ENCODE data around the gene C16orf92. TPM values are rescaled to one million over a fixed set of nuclear protein-coding genes. Genes with fewer than 3 reads are reported as not detected.

The C16orf92 gene
- total and polyA plus RNA-seq, 2 of the 13 experiments (the other 11 are each of a cell fraction or from before 2014, with no cell fraction given), result not detected

GRCh38 chr16:30024451-30024850 is 1.5 kb downstream of the C16orf92 start (continued):
- TF ChIP-seq TIGD3 (CRISPR knock-in tag; IDR thresholded peaks at IDR 0.05; ENCODE audit: borderline replicate concordance) (no peak), NCOR1 (IDR thresholded peaks at IDR 0.05; ENCODE audit: borderline replicate concordance, low read length) (no peak), CTCF (CRISPR knock-in tag; IDR thresholded peaks at IDR 0.05) (no peak), ZNF614 (CRISPR knock-in tag; IDR thresholded peaks at IDR 0.05; ENCODE audit: borderline replicate concordance) (no peak)

GRCh38 chr16:30025156-30025555 is 2.2 kb downstream of the C16orf92 start:
- Histone ChIP-seq H3K9ac (ENCODE audit: insufficient read depth, low read depth, low read length) (no peak overlapping the region), H3K27ac (ENCODE audit: extremely low read length, insufficient read depth, low read length) (no peak overlapping the region), H3K27me3 (ENCODE audit: control insufficient read depth in 1 of 2, insufficient read depth in 2 of 2, low read length in 2 of 2) (peaks cover 34 to 82% of the 10 kb centered on the region in 2 experiments), H4K20me1 (ENCODE audit: insufficient read depth, low read length) (no peaks in the 10 kb centered on the region), H3K9me3 (ENCODE audit: low read length) (no peaks in the 10 kb centered on the region), H3K79me2 (ENCODE audit: insufficient read depth, low read length) (no peaks in the 10 kb centered on the region), H3K36me3 (replicated peaks in 1 of 2; ENCODE audit: control insufficient read depth in 1 of 2, insufficient read depth in 2 of 2, low read length in 2 of 2) (no peaks in the 10 kb centered on the region), H3K4me1 (ENCODE audit: insufficient read depth, low read length) (peaks cover 10% of the 10 kb centered on the region; the same call in 1 of the 2 replicates), H2AFZ (ENCODE audit: low read length) (no peak overlapping the region), H3K4me2 (ENCODE audit: low read depth, low read length) (no peak overlapping the region), H3K4me3 (replicated peaks in 1 of 3; ENCODE audit: insufficient read depth in 1 of 3, low read depth in 2 of 3, low read length in 3 of 3) (no peak overlapping the region)
- ChIA-PET POLR2A (no interaction called here), CTCF (ENCODE audit: low intra/inter-chr PET ratio, low total read pairs) (no interaction called here)
- FAIRE-seq (no peak), ATAC-seq (no peak), DNase-seq (ENCODE audit: low spot score) (no peak)
- 4% methylated on average over 12 of the region's 20 CpGs for WGBS (ENCODE audit: low lambda C conversion rate)
- in situ Hi-C loops (cut with HindIII; ENCODE audit: extremely low pct_ligation_motif_present, low pct_unique_long_range_greater_than_20kb), result no loop called here
- intact Hi-C loops (cut with micrococcal nuclease; ENCODE audit: unreplicated experiment), result no loop called here
- no TSS peak for BruUV-seq (replicated peaks)
- no peak for TF ChIP-seq HMGXB3 (CRISPR knock-in tag; IDR thresholded peaks at IDR 0.05; ENCODE audit: borderline replicate concordance)
- no peak for TF ChIP-seq RAD51 (IDR thresholded peaks at IDR 0.05; ENCODE audit: borderline replicate concordance)
- no peak for TF ChIP-seq ZNF468 (CRISPR knock-in tag; IDR thresholded peaks at IDR 0.05)
- no peak for TF ChIP-seq POLR2AphosphoS2 (IDR thresholded peaks at IDR 0.05; ENCODE audit: low read depth, low read length)
- no peak for TF ChIP-seq PRPF4 (IDR thresholded peaks at IDR 0.05; ENCODE audit: low read depth, low read length, poor library complexity, severe bottlenecking)
- TF ChIP-seq DR1 (CRISPR knock-in tag; IDR thresholded peaks at IDR 0.05), result no peak
- TF ChIP-seq ZNF639 (CRISPR knock-in tag; conservative IDR thresholded peaks at IDR 0.05), result no peak
- no peak for TF ChIP-seq RARA (CRISPR knock-in tag; IDR thresholded peaks at IDR 0.05)
- no peak for TF ChIP-seq HOXD1 (CRISPR knock-in tag; IDR thresholded peaks at IDR 0.05)
- no peak for TF ChIP-seq TFDP1 (CRISPR knock-in tag; IDR thresholded peaks at IDR 0.05; ENCODE audit: borderline replicate concordance)
